CD4-positive, alpha-beta T cell treated with Interleukin-17A for 4 hours (primary cell): ENCODE measurements around the gene CGREF1.
"Not testable (repeated sequence)": the region's sequence is repeated elsewhere in the genome, so short reads cannot be mapped to it uniquely, and the experiment has no call there.

Source experiments
- DNase-seq: peaks from one replicate; pipeline ENCODE4 v3.0.0-alpha.2; 2020; ENCODE audit warnings: mixed read lengths

The CGREF1 gene

DNA sequence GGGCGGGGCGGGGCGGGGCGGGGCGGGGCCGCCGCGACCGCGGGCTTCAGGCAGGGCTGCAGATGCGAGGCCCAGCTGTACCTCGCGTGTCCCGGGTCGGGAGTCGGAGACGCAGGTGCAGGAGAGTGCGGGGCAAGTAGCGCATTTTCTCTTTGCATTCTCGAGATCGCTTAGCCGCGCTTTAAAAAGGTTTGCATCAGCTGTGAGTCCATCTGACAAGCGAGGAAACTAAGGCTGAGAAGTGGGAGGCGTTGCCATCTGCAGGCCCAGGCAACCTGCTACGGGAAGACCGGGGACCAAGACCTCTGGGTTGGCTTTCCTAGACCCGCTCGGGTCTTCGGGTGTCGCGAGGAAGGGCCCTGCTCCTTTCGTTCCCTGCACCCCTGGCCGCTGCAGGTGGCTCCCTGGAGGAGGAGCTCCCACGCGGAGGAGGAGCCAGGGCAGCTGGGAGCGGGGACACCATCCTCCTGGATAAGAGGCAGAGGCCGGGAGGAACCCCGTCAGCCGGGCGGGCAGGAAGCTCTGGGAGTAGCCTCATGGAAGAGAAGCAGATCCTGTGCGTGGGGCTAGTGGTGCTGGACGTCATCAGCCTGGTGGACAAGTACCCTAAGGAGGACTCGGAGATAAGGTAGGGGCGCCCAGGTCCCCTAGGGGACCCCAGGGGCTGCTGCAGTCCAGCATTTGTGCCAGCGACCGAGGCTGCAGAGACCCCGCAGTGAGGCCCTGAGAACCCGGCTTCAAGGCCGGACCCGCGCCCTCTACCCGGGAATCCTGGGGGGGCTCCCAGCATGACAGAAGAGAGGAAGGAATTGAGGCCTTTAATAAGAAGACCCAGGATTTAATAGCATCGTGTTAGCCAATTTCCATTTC, 32.0 kb downstream of the CGREF1 start, which contains the start of gene KHK:
KHK (plus strand) TSS at position 49 of the 870 bp plus-strand sequence; CDS start at position 537, 488 bp downstream.
- DNase-seq: no peak

DNA sequence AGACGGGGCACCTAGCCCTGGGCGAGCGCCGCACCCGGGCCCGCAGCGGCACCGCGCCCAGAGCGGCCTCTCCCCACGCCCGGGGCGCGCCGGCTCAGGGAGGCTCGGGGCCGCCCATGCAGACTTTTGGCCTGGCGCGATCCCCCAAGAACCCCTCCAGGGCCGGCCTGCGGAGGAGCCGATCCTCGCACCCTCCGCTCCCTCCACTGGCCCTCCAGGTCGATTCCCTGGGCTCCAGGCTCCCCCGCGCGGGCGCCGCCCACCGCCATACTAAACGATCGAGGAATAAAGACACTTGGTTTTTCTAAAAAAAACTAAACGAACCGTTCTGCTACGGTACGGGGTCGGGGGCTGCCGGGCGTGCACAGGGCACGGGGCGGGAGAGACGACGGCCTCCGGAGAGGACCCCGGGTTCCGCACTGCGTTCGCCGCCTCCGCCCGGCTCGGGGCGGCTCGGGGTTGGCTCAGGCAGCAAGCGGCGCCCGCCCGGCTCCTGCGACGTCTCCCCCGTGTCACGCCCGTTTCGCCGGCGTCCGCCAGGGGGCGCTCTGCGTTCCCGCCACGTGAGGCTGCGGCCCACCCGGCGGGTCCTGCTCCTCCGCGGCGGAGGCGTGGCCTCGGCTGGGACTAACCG, 32.7 kb downstream of the CGREF1 start:
- DNase-seq: peak; percentile 99

DNA sequence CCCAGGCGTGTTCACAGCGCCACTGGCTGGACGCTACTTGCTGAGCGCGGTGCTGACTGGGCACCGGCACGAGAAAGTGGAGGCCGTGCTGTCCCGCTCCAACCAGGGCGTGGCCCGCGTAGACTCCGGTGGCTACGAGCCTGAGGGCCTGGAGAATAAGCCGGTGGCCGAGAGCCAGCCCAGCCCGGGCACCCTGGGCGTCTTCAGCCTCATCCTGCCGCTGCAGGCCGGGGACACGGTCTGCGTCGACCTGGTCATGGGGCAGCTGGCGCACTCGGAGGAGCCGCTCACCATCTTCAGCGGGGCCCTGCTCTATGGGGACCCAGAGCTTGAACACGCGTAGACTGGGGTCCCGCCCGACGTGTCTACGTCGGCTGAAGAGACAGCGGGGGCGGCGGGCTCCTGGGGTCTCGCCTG, 33.2 kb downstream of the CGREF1 start:
- peak; percentile 40 for DNase-seq

DNA sequence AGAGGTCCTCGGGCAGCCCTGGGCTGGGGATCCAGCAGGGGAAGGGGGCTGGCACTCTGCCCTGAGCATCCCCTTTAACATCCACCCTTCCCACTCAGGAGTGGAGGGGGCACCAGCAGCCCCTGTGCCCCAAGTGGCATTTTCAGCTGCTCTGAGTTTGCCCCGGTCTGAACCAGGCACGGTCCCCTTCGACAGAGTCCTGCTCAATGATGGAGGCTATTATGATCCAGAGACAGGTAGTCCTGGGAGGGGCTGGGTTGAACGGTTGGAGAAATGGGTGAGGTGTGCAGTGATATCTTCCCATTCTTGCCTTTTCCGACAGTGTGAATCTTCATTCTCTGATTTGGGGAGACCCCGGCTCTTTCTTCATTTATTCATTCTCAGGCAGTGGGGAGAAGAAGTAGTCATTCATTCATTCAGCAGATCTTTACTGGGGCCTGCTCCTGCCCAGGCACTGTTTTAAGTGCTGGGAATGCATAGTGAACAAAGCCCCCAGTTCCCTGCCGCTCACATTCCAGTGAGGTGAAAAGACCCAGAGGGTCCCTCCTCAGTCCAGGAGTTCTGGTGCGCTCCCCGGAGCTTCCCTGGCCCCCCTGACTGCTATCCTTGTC, 33.8 kb downstream of the CGREF1 start:
- no peak for DNase-seq

DNA sequence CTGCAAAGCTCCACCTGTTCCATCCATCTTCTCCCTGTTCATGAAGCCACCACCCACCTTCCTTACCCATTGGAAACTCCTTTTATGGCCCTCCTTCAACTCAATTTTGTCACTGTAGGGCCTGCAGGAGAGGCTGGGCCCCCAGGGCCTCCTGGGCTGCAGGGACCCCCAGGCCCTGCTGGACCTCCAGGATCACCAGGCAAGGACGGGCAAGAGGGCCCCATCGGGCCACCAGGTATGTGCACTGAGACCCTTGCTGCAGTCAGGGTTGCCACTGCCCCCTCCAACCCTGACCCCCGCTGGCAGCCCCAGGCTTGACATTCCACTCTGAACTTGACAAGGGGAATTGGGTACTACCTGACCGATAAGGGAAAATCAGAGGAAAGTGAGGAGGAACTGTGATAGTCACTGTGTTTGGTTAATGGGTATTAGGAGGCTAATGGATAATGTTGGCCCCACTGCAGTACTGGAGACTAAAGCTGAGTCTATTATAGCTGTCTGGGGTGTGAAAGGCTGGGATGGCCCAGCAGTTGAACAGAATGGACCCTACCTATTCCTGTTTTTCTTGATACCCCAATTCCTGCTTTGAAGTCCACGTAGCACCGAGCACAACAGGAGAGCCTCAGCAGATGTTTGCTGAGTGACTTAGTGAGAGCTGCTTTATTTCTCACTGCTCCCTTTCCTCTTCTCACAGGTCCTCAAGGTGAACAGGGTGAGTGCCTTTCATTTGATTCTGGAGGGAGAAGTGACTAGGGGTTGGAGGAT, 34.4 kb downstream of the CGREF1 start:
- DNase-seq: no peak

DNA sequence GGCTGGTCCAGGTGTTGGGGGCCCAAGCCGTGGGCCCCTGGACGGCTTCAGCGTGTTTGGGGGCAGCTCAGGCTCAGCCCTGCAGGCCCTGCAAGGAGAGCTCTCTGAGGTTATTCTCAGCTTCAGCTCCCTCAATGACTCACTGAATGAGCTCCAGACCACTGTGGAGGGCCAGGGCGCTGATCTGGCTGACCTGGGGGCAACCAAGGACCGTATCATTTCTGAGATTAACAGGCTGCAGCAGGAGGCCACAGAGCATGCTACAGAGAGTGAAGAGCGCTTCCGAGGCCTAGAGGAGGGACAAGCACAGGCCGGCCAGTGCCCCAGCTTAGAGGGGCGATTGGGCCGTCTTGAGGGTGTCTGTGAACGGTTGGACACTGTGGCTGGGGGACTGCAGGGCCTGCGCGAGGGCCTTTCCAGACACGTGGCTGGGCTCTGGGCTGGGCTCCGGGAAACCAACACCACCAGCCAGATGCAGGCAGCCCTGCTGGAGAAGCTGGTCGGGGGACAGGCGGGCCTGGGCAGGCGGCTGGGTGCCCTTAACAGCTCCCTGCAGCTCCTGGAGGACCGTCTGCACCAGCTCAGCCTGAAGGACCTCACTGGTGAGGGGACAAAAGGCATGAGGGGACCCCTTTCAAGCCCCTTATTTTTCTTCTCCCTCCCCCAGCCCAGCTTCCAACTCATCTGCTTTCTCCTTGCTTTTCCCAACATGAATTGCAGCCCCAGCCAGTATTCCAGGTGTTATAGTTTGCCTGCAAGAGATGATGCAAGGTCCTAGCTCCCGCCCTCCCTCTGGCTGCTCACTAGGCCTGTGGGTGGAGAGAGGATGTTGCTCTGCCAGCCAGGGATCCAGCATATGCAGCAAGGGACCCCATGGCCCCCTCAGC, 35.3 kb downstream of the CGREF1 start:
- DNase-seq: no peak

DNA sequence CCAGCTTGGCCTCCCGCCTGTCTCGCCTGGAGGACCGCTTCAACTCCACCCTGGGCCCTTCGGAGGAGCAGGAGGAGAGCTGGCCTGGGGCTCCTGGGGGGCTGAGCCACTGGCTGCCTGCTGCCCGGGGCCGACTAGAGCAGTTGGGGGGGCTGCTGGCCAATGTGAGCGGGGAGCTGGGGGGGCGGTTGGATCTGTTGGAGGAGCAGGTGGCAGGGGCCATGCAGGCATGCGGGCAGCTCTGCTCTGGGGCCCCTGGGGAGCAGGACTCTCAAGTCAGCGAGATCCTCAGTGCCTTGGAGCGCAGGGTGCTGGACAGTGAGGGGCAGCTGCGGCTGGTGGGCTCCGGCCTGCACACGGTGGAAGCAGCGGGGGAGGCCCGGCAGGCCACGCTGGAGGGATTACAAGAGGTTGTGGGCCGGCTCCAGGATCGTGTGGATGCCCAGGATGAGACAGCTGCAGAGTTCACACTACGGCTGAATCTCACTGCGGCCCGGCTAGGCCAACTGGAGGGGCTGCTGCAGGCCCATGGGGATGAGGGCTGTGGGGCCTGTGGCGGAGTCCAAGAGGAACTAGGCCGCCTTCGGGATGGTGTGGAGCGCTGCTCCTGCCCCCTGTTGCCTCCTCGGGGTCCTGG, 36.0 kb downstream of the CGREF1 start:
- DNase-seq: no peak

DNA sequence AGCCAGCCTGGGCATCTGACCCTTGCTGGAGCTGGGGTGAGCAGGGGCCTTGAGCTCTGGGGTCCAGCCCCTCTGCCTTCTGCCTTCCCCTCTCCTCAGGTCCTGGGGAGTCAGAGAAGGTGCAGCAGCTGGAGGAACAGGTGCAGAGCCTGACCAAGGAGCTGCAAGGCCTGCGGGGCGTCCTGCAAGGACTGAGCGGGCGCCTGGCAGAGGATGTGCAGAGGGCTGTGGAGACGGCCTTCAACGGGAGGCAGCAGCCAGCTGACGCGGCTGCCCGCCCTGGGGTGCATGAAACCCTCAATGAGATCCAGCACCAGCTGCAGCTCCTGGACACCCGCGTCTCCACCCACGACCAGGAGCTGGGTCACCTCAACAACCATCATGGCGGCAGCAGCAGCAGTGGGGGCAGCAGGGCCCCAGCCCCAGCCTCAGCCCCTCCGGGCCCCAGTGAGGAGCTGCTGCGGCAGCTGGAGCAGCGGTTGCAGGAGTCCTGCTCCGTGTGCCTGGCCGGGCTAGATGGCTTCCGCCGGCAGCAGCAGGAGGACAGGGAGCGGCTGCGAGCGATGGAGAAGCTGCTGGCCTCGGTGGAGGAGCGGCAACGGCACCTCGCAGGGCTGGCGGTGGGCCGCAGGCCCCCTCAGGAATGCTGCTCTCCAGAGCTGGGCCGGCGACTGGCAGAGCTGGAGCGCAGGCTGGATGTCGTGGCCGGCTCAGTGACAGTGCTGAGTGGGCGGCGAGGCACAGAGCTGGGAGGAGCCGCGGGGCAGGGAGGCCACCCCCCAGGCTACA, 36.8 kb downstream of the CGREF1 start:
- DNase-seq: no peak

DNA sequence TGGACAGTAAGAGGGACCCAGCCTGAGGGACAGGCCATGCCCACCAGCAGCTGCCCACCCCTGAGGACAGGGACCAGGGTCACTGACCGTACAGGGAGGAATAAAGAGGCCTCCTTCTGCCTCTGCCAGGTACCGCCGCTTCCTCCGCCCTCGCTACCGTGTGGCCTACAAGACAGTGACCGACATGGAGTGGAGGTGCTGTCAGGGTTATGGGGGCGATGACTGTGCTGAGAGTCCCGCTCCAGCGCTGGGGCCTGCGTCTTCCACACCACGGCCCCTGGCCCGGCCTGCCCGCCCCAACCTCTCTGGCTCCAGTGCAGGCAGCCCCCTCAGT, 38.4 kb downstream of the CGREF1 start:
- no peak for DNase-seq

DNA sequence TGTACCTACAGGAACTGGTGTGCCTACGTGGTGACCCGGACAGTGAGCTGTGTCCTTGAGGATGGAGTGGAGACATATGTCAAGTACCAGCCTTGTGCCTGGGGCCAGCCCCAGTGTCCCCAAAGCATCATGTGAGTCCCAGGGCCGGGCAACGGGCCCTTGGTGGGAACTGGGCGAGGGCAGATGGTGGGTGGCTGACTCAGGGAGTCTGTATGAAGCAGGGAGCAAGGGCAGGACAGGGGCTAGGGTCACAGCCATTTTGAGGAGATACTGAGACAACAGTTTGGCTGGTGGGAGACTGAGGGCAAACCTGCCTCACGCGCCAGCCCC, 38.8 kb downstream of the CGREF1 start:
- DNase-seq: no peak

DNA sequence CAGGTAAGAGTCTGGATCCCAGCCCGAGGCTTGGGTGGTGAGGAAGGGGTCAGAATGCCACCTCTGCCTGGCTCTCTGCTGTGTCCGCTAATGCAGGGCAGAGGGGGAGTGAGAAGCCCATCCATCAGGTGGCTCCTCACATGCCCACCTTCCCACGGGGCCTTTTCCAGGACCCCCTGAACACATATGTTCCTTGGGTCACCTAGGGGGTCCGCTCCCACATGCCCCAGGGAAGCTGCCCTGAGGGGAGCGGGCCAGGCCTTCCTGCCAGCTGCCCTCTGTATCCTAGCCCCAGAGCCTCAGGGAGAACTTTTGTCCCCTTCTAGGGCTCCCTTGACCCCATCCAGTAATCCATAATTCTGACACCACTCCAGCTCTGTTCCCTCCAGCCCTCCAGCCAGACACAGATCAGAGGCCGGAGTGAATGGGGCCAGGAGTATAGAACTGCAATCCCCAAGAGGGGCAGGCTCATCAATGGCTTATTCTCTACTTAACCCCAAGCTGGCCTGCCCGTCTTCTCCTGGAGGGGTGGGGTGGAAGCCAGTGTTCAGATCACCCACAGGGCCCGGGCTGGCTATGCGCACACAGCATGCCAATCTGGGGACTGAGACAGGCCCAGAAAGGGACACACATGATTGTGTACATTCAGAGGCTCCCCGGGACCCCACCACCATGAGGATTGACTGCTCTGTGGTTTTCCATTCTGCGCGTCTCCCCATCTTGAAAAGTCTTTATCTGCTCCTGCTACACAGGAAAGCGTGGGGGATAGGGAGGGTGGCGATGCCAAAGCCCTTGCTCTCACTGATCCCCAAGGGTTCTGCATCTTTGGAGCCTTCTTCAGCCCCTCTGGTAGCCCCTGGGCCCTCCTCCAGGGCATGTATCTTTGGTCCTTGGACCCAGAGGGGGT, 39.4 kb downstream of the CGREF1 start:
- no peak for DNase-seq

DNA sequence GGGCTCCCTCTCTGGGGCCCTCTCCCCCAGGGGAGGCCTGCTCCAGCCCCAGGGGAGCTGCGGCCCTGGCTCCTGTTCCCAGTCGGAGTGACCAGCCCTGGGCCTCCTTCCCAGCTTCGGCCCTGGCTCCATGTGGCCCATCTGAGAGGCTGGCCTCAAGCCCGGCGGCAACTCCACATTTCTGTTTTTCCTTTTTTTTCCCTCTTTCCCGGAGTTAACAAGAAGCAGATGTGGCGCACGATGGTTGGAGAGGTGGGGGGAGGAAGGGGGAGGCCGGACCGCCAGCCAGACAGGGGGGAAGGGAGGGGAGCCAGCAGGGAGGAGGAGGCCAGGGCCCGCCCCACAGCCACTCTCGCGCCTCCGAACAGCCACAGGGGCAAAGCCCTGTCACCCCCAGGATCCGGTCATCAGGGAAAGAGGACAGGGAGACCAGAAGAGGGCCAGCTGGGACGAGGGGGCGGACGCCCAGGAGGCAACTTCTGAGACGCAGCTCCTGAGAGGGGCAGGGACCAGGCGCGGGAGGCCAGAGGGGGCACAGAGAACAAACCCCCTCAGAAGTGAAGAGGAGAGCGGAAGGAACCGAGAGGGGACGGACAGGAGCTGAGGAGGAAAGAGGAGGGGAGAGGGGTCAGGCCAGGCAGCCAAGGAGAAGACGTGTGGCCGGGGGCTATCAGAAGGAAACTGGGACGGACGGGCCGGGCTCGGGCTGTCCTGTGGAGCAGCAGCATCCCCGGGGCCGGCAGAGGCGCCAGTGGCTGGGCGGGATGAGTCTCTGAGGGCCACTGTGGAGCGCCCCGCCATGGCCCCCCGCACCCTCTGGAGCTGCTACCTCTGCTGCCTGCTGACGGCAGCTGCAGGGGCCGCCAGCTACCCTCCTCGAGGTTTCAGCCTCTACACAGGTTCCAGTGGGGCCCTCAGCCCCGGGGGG, 40.4 kb downstream of the CGREF1 start, which contains the start of gene EMILIN1:
EMILIN1 (plus strand) TSS at position 349 of the 928 bp plus-strand sequence; CDS start at position 800, 451 bp downstream.
- DNase-seq: no peak

DNA sequence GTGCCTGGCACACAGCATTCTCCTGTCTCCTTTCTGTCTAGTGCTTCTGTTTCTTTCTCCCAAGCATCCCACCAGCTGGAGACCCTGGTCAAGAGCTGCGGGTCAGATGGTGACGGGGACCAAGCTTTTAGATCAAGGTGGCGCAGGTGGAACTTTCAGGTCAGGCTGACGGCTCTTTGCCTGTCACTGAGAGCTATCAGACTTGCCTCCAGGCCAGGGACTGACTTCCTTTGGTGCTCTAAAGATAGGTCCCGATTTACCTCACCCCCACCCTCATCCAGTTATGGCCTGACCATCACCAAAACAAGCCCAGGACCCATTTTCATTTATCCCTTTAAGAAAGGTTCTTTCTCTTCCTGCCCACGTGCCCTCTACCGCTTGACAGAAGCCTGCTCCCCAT, 41.7 kb downstream of the CGREF1 start:
- DNase-seq: no peak

DNA sequence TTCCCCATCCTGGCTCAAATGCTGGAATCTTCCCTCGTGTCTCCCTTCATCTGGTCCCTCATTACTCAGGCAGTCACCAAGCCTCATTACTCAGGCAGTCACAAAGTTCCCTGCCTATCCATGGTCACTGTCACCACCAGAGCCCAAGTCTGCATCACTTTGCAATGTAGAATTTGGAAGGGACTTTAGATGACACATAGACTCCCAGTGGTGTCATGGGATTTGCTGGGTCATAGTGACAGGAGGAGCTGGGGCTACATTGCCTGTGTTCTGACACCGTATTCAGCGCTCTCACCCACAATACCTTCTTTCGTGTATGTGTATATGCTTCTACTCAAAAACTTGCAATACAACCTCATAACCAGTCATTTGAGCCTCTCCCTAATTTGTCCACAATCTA, 42.6 kb downstream of the CGREF1 start:
- no peak for DNase-seq

DNA sequence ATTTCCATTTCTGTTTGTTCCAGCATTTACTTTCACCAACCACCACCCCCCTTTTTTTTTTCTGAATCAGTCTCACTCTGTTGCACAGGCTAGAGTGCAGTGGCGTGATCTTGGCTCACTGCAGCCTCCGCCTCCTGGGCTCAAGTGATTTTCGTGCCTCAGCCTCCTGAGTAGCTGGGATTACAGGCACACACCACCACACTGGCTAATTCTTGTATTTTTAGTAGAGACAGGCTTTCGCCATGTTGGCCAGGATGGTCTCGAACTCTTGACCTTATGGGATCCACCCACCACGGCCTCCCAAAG, 43.4 kb downstream of the CGREF1 start:
- not testable (repeated sequence) for DNase-seq

DNA sequence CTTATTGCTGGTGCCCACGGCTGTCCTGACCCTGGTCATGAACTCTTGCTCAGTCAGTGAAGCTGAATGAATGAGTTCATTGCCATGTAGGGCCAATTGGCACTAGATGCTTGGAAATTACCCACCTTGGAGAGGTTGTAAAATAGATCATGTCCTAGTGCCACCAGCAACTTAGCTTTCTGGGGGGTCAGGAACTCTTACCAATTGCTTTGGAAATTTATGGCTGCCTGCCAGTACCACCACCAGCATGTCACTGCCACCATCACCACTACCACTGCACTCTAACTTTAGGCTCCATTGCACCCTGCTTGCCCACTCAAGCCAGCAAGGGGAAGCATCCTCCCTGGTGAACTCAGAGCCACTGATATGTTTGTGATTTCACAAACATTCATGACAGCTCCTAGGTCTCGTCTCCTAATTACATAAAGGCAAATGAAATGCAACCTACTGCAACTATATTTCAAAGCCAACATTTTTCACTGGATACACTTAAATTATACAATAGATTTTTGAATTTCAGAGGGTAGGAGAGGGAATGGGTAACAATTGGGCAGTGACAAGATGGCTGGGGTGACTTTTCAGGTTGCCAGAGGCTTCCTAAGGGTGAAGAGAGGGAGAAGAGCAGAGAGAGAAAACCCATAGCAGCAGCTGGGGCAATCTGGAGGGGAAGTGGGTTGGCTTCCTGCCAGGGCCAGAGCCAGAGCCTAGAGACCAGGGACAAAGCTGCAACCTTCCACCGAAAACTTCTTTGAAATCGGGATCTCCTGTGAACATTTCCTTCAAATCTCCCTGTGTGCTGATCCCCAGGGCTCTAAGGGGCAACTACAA, 44.0 kb downstream of the CGREF1 start:
- peak; percentile 81 for DNase-seq

DNA sequence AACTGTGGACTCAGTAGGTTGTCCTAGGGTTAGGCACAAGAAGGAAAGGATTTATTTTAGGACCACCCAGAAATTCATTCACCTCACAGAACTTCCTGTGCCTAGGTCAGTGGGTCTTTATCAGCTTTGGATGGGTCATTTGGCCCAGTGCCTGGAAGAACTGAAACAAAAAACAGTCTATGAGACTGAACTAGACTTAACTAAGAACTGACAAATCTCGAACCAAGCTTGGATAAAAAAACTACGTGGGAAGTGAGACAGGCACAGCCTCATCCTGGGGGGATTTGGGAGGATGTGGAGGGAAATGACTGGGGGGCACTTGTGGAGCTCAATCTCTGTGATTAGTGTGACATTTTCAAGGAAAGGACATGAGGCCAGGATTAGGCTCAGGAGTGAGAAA, 45.1 kb downstream of the CGREF1 start:
- no peak for DNase-seq

DNA sequence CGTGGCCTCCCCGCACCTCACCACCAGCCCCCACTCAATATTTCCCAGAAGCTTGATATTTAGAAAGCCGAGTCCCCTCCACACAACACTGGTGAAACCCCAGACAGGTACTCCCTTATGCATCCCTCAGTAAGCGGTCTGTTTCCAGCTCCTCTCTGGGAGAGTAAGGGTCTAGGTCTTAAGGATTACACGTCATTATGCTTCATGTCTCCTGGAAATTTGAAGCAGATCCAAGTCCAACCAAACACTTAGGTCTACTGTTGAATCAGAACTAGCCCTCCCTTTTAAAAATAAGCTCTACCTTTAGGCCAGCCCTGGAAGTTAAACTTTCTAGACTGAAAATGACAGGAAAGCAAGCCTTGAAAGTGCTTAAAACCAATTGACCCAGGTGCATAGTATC, 46.0 kb downstream of the CGREF1 start:
- no peak for DNase-seq
